K562 (cell line): Measurements from ENCODE around the gene SELENOK.

ENCODE experiments used
- CTCF ChIP-seq, 3 experiments: IDR thresholded peaks in 2 of 3; conservative IDR thresholded peaks in 1 of 3; 2 replicates each; pipeline ENCODE4 v1.5.1; 2011 to 2012; ENCODE audit warnings: low read length in 3 of 3, mild to moderate bottlenecking in 3 of 3, control low read depth in 2 of 3, improper control_type of control experiment in 1 of 3, inconsistent platforms in 1 of 3, low read depth in 1 of 3, mixed read lengths in 1 of 3, moderate library complexity in 1 of 3; ENCODE audit not compliant: insufficient read depth in 2 of 3
- DLX4 ChIP-seq: fragments of 250-450 bp; sonication (Bioruptor Pico); IDR thresholded peaks from 2 replicates; pipeline ENCODE4 v1.6.1; 2021; ENCODE audit warnings: mild to moderate bottlenecking
- E2F4 ChIP-seq: sonication (generic); formaldehyde crosslinking; IDR thresholded peaks from 2 replicates; pipeline ENCODE4 v1.8.0; 2022; ENCODE audit warnings: mild to moderate bottlenecking, low read depth, missing genetic modification reagents
- EGR1 ChIP-seq: fragments of 450-650 bp; conservative IDR thresholded peaks from 2 replicates; pipeline ENCODE4 v1.6.1; 2017; ENCODE audit warnings: mild to moderate bottlenecking
- FOXA1 ChIP-seq: fragments of 450-650 bp; IDR thresholded peaks from 2 replicates; pipeline ENCODE4 v1.6.1; 2016; ENCODE audit warnings: mild to moderate bottlenecking, borderline replicate concordance
- HMBOX1 ChIP-seq: sonication (generic); IDR thresholded peaks from 2 replicates; pipeline ENCODE4 v1.6.1; 2016
- SIX5 ChIP-seq, 2 experiments: IDR thresholded peaks; 2 replicates each; pipeline ENCODE4 v1.6.1; 2011; ENCODE audit warnings: low read length in 2 of 2, borderline replicate concordance in 1 of 2, low read depth in 1 of 2, mild to moderate bottlenecking in 1 of 2, moderate library complexity in 1 of 2; ENCODE audit not compliant: insufficient read depth in 1 of 2
- XRCC4 ChIP-seq: IDR thresholded peaks from one replicate; pipeline ENCODE4 v1.6.1; 2011; ENCODE audit not compliant: insufficient read depth, insufficient read length; ENCODE audit errors: extremely low read depth
- ZNF121 ChIP-seq: sonication (generic); formaldehyde crosslinking; conservative IDR thresholded peaks from 2 replicates; pipeline ENCODE4 v1.8.0; 2022; ENCODE audit warnings: missing genetic modification reagents

GRCh38 chr3:53844262-53845102 lies 47.2 kb downstream of the SELENOK start:
- TF ChIP-seq HMBOX1, result no peak
- TF ChIP-seq ZNF121 (CRISPR knock-in tag), result no peak
- TF ChIP-seq SIX5 (IDR thresholded peaks at IDR 0.05; ENCODE audit: borderline replicate concordance in 1 of 2, insufficient read depth in 1 of 2, low read depth in 1 of 2, low read length in 2 of 2), result no peak
- no peak for TF ChIP-seq FOXA1
- TF ChIP-seq CTCF (IDR thresholded peaks at IDR 0.05 in 2 of 3, conservative IDR thresholded peaks at IDR 0.05 in 1 of 3; ENCODE audit: insufficient read depth in 2 of 3, low read depth in 1 of 3, low read length in 3 of 3), result no peak
- TF ChIP-seq EGR1, result no peak
- TF ChIP-seq DLX4, result no peak
- TF ChIP-seq XRCC4, result no peak
- TF ChIP-seq E2F4, result no peak
